OCI-LY7 (cell line): ENCODE data around the gene PHLDA3. TPM values are rescaled to one million over a fixed set of nuclear protein-coding genes. Genes with fewer than 3 reads are reported as not detected.

Source experiments
- BruUV-seq: library from RNA; stranded (reverse); fragments of 400-500 nt; replicated peaks from 2 replicates; lab custom pipeline; 2021; lab: Mats Ljungman, UMichigan
- CTCF ChIA-PET: fragments of 300-600 bp; sonication (Branson Sonifier 250); formaldehyde crosslinking; loops from one replicate; lab custom pipeline; 2022; ENCODE audit warnings: antibody characterized with exemption; ENCODE audit not compliant: unreplicated experiment; lab: Charles Lee
- POLR2A ChIA-PET: fragments of 300-600 bp; sonication (Branson Sonifier 250); formaldehyde crosslinking; loops from one replicate; lab custom pipeline; 2022; ENCODE audit warnings: antibody characterized with exemption; lab: Charles Lee
- DNase-seq: peaks from one replicate; pipeline ENCODE4 v3.0.0-alpha.2; 2015; ENCODE audit warnings: low spot score
- H2AFZ ChIP-seq: fragments of 200-600 bp; sonication (generic), shearing (Covaris generic); 2 replicates; pipeline ENCODE4 v1.6.1; 2014; ENCODE audit warnings: mild to moderate bottlenecking, antibody characterized with exemption, low read length, moderate library complexity
- H3K27ac ChIP-seq: fragments of 200-600 bp; sonication (generic); 2 replicates; pipeline ENCODE4 v1.5.1; 2014; ENCODE audit warnings: mixed run types, low read depth, mild to moderate bottlenecking, moderate library complexity, low read length, inconsistent platforms; ENCODE audit not compliant: poor library complexity, severe bottlenecking
- H3K36me3 ChIP-seq: fragments of 200-600 bp; sonication (generic); 2 replicates; pipeline ENCODE4 v1.6.1; 2014; ENCODE audit warnings: mild to moderate bottlenecking, antibody characterized with exemption, low read length, moderate library complexity, mixed read lengths; ENCODE audit not compliant: insufficient read depth
- H3K4me1 ChIP-seq: fragments of 200-600 bp; sonication (generic); 2 replicates; pipeline ENCODE4 v1.5.1; 2014; ENCODE audit warnings: mild to moderate bottlenecking, low read length; ENCODE audit not compliant: insufficient read depth, poor library complexity, severe bottlenecking
- H3K4me2 ChIP-seq: fragments of 200-600 bp; sonication (generic); 2 replicates; pipeline ENCODE4 v1.6.1; 2014; ENCODE audit warnings: mild to moderate bottlenecking, low read length
- H3K4me3 ChIP-seq: fragments of 200-600 bp; sonication (generic); 2 replicates; pipeline ENCODE4 v1.5.1; 2014; ENCODE audit warnings: mild to moderate bottlenecking, low read depth, low read length; ENCODE audit not compliant: poor library complexity, severe bottlenecking
- H3K79me2 ChIP-seq: fragments of 200-600 bp; sonication (generic); 2 replicates; pipeline ENCODE4 v1.6.1; 2016; ENCODE audit warnings: low read depth, mild to moderate bottlenecking, low read length, moderate library complexity, mixed read lengths; ENCODE audit not compliant: insufficient read depth
- H3K9me2 ChIP-seq: fragments of 200-600 bp; sonication (generic); 2 replicates; pipeline ENCODE4 v1.6.1; 2016; ENCODE audit warnings: mild to moderate bottlenecking, low read length, mixed read lengths; ENCODE audit not compliant: insufficient read depth
- H3K9me3 ChIP-seq: fragments of 200-600 bp; sonication (generic); 2 replicates; pipeline ENCODE4 v1.6.1; 2014; ENCODE audit warnings: mild to moderate bottlenecking, mixed run types, low read length, mixed read lengths
- H4K20me1 ChIP-seq: fragments of 200-600 bp; sonication (generic); 2 replicates; pipeline ENCODE4 v1.6.1; 2014; ENCODE audit warnings: mild to moderate bottlenecking, antibody characterized with exemption, low read length, moderate library complexity, mixed read lengths; ENCODE audit not compliant: insufficient read depth
- EZH2phosphoT487 ChIP-seq: fragments of 200-600 bp; sonication (generic); IDR thresholded peaks from 2 replicates; pipeline ENCODE4 v1.6.1; 2018; ENCODE audit warnings: low read depth, borderline replicate concordance, mild to moderate bottlenecking, mixed run types, antibody characterized with exemption, low read length, moderate library complexity, mixed read lengths
- intact Hi-C: fragments of 100-400 bp; cut with micrococcal nuclease; formaldehyde crosslinking; loops from one replicate; pipeline ENCODE4 v1.10.0; 2022; ENCODE audit not compliant: unreplicated experiment
- total RNA-seq, 2 experiments: library from RNA; depleted of rRNA in 1 of 2; stranded (reverse); fragments of >200 nt in 1 of 2; shearing (Covaris generic) in 1 of 2; gene quantifications; 2 replicates each; pipeline ENCODE4 v1.2.3, GENCODE V29; 2014 to 2022
- TF ChIP-seq, protein P1 (sequence below): fragments of 200-600 bp; sonication (generic); conservative IDR thresholded peaks from 2 replicates; pipeline ENCODE4 v1.5.1; 2014; ENCODE audit warnings: mild to moderate bottlenecking, antibody characterized with exemption, low read length, moderate library complexity, mixed read lengths

Gene PHLDA3
- total RNA-seq, 2 experiments from 2014 or later = not detected

DNA sequence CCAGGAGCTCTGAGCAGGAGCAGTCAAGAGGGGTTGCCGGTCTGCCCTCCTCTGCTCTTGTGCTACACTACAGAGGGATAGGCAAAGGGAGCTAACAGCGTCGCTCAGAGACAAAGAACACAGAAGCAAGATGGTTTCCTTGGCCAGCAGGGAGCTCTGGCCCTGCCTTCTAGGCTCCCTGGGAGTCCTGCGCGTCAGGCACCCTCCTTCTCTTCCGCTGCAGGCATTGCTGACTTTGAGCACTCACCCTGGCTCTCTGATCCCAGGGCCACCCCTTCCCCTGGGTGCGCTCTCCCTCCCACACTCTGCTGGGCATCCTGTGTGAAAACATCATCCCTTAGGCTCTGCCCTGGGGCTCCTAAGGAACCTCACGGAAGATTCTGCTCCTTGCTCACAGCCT is 47.9 kb downstream of the PHLDA3 start:
- Histone ChIP-seq H3K4me3 (no peak overlapping the region), H3K36me3 (no peaks in the 10 kb centered on the region), H3K9me3 (no peaks in the 10 kb centered on the region), H3K79me2 (no peaks in the 10 kb centered on the region), H3K9me2 (no peaks in the 10 kb centered on the region), H2AFZ (no peak overlapping the region; the same call in 1 of the 2 replicates), H4K20me1 (no peaks in the 10 kb centered on the region), H3K4me2 (peak overlapping the region; percentile 63), H3K4me1 (peaks cover 61% of the 10 kb centered on the region), H3K27ac (peak overlapping the region; percentile 77)
- no peak for DNase-seq
- ChIA-PET POLR2A (no interaction called here), CTCF (interaction anchor here (0.6 kb wide), 1 partner anchor 454 kb away, joined by 3 read pairs; no protein-coding TSS in a partner anchor)
- TF ChIP-seq EZH2phosphoT487 = no peak
- TF ChIP-seq, protein P1, sequence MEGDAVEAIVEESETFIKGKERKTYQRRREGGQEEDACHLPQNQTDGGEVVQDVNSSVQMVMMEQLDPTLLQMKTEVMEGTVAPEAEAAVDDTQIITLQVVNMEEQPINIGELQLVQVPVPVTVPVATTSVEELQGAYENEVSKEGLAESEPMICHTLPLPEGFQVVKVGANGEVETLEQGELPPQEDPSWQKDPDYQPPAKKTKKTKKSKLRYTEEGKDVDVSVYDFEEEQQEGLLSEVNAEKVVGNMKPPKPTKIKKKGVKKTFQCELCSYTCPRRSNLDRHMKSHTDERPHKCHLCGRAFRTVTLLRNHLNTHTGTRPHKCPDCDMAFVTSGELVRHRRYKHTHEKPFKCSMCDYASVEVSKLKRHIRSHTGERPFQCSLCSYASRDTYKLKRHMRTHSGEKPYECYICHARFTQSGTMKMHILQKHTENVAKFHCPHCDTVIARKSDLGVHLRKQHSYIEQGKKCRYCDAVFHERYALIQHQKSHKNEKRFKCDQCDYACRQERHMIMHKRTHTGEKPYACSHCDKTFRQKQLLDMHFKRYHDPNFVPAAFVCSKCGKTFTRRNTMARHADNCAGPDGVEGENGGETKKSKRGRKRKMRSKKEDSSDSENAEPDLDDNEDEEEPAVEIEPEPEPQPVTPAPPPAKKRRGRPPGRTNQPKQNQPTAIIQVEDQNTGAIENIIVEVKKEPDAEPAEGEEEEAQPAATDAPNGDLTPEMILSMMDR = no peak
- intact Hi-C loops = no loop called here
- no TSS peak for BruUV-seq

DNA sequence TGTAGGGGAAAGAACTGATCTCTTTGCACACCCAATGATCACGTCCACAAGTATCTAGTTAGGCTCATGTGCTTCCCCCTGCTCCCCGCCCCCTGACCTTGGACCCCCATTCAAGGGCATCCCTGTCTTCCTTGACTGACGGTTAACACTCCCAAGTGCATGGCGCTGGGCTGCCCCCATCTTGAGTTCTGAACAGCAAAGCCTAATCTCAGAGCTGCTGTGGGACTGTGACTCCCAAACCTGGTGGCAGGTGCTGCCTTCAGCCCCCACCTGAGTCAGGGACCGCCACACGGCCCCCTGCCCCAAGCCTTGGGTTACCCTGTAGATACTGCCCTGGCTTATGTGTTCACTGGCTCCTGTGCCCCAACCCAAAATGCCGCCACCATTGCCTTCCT is 48.4 kb downstream of the PHLDA3 start:
- no peaks in the 10 kb centered on the region for H3K9me3 ChIP-seq
- no peaks in the 10 kb centered on the region for H4K20me1 ChIP-seq
- intact Hi-C loops = no loop called here
- H3K4me1 ChIP-seq = peaks cover 59% of the 10 kb centered on the region
- TF ChIP-seq EZH2phosphoT487 = no peak
- TF ChIP-seq, protein P1 = no peak
- no peak overlapping the region for H3K4me3 ChIP-seq
- H3K79me2 ChIP-seq = no peaks in the 10 kb centered on the region
- no peaks in the 10 kb centered on the region for H3K36me3 ChIP-seq
- DNase-seq = no peak
- ChIA-PET CTCF (interaction anchor here (0.6 kb wide), 1 partner anchor 454 kb away, joined by 3 read pairs; no protein-coding TSS in a partner anchor), POLR2A (no interaction called here)
- H3K9me2 ChIP-seq = no peaks in the 10 kb centered on the region
- H3K27ac ChIP-seq = no peak overlapping the region
- H3K4me2 ChIP-seq = peak overlapping the region; percentile 63
- no peak overlapping the region for H2AFZ ChIP-seq
- BruUV-seq = no TSS peak

DNA sequence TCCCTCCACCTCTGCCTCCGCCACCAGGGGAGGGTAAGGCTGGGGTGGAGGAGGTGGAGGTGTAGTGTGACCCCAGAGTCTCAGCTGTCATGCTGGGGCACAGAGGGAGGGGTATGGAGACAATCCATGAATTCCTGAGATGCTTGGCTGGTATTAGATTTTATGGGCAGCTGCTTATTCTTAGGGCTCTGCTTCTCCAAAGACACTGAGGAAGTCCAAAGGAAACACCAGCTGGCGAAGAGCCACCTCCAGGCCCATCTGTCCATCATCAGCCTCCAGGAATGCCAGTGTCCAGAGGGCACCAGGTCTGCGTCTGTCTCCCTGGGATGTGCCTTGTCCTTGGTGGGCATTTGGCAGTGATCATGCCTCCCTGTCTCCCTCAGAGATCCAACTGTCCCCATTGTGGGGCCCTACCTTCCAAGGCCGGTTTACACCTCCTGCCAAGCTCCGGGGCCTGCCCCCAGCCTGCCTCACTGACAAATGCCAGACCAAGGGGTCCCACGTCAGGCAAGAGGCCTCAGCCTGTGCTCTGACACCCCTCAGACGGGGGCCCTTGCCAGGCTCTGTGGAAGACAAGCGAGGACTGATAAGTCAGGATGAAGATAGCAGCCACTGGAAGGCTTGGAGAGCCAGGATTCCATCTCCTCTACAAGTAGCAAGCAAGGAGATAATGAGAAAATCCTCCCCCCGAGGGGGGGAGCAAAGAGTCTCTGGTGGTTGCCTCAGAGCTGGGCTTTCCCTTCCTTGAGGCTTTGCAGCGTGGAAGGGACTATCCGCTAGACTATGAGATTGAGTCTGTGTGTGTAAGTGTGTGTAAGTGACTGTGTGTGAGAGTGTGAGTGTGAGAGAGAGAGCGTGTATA is 49.0 kb downstream of the PHLDA3 start:
- POLR2A ChIA-PET = no interaction called here
- no TSS peak for BruUV-seq
- H3K4me3 ChIP-seq = no peak overlapping the region
- H3K4me2 ChIP-seq = no peak overlapping the region
- H4K20me1 ChIP-seq = no peaks in the 10 kb centered on the region
- no peaks in the 10 kb centered on the region for H3K9me3 ChIP-seq
- H2AFZ ChIP-seq = no peak overlapping the region
- CTCF ChIA-PET = interaction anchor here (0.6 kb wide), 1 partner anchor 455 kb away, joined by 3 read pairs; no protein-coding TSS in a partner anchor
- intact Hi-C loops = no loop called here
- no peaks in the 10 kb centered on the region for H3K36me3 ChIP-seq
- H3K4me1 ChIP-seq = peaks cover 59% of the 10 kb centered on the region
- DNase-seq = no peak
- H3K27ac ChIP-seq = no peak overlapping the region
- H3K9me2 ChIP-seq = no peaks in the 10 kb centered on the region
- TF ChIP-seq, protein P1 = no peak
- TF ChIP-seq EZH2phosphoT487 = no peak
- H3K79me2 ChIP-seq = no peaks in the 10 kb centered on the region
